ENCODE data around the gene CUL4B. TPM values are rescaled to one million over a fixed set of nuclear protein-coding genes. Genes with fewer than 3 reads are reported as not detected.

CUL4B gene
- total and polyA plus RNA-seq, 2 experiments from 2014 or later = 12.7 to 42.9 TPM

DNA sequence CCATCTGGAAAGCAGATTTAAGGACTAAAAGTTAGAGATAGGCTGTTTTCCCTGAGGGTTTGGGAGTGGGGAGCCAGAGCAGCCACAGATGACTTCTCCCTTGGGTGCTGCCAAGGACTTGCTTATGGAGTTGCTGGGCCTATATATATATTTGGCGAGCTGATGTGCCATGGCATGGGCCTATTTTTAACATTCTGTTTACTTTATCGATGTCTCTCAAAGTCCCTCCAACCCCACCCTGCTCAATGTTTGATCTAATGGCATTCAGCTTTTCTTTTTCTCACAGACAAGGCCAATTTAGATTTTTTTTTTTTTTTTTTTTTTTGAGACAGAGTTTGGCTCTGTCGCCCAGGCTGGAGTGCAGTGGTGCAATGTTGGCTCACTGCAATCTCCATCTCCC lies 6.1 kb upstream of the CUL4B start:
- no peak for DNase-seq (ENCODE audit: low spot score)
- Histone ChIP-seq H3K79me2 (replicated peaks; ENCODE audit: insufficient read depth) (no peaks in the 10 kb centered on the region), H3K4me1 (ENCODE audit: insufficient read depth) (peaks cover 6% of the 10 kb centered on the region), H3K27ac (ENCODE audit: low read depth) (no peak overlapping the region), H3K4me3 (no peak overlapping the region), H2AFZ (no peak overlapping the region), H3F3A (replicated peaks; ENCODE audit: low read depth) (no peaks in the 10 kb centered on the region), H4K20me1 (replicated peaks; ENCODE audit: insufficient read depth) (no peaks in the 10 kb centered on the region), H3K36me3 (ENCODE audit: insufficient read depth) (no peaks in the 10 kb centered on the region), H3K4me2 (no peak overlapping the region), H3K27me3 (ENCODE audit: insufficient read depth) (no peaks in the 10 kb centered on the region), H3K9me2 (ENCODE audit: insufficient read depth) (no peaks in the 10 kb centered on the region)
- no peak for ATAC-seq
- Mint-ChIP-seq H3K27me3 (ENCODE audit: insufficient read depth, low read depth, poor library complexity) (no peaks in the 10 kb centered on the region), H3K36me3 (ENCODE audit: low read depth) (no peaks in the 10 kb centered on the region), H3K4me3 (no peak overlapping the region), H3K9me3 (no peaks in the 10 kb centered on the region), H3K4me1 (peaks cover 5% of the 10 kb centered on the region), H3K27ac (no peak overlapping the region)
- TF ChIP-seq STAT1 (IDR thresholded peaks at IDR 0.05; ENCODE audit: unreplicated experiment) (no peak), ZNF114 (CRISPR knock-in tag; IDR thresholded peaks at IDR 0.05) (no peak), NANOG (IDR thresholded peaks at IDR 0.05; ENCODE audit: borderline replicate concordance) (no peak), ETS1 (IDR thresholded peaks at IDR 0.05) (no peak), POLR2AphosphoS5 (IDR thresholded peaks at IDR 0.05; ENCODE audit: low read depth) (no peak), JUNB (IDR thresholded peaks at IDR 0.05; ENCODE audit: unreplicated experiment) (no peak), EZH2phosphoT487 (IDR thresholded peaks at IDR 0.05; ENCODE audit: unreplicated experiment) (no peak), EZH2 (IDR thresholded peaks at IDR 0.05; ENCODE audit: low read depth, unreplicated experiment) (no peak), CTCF (conservative IDR thresholded peaks at IDR 0.05; ENCODE audit: low read depth in 2 of 2) (no peak), ZNF331 (CRISPR knock-in tag; IDR thresholded peaks at IDR 0.05; ENCODE audit: low read depth) (no peak), CREB1 (CRISPR knock-in tag; IDR thresholded peaks at IDR 0.05; ENCODE audit: low read depth) (no peak)
- TF ChIP-seq, protein P1, sequence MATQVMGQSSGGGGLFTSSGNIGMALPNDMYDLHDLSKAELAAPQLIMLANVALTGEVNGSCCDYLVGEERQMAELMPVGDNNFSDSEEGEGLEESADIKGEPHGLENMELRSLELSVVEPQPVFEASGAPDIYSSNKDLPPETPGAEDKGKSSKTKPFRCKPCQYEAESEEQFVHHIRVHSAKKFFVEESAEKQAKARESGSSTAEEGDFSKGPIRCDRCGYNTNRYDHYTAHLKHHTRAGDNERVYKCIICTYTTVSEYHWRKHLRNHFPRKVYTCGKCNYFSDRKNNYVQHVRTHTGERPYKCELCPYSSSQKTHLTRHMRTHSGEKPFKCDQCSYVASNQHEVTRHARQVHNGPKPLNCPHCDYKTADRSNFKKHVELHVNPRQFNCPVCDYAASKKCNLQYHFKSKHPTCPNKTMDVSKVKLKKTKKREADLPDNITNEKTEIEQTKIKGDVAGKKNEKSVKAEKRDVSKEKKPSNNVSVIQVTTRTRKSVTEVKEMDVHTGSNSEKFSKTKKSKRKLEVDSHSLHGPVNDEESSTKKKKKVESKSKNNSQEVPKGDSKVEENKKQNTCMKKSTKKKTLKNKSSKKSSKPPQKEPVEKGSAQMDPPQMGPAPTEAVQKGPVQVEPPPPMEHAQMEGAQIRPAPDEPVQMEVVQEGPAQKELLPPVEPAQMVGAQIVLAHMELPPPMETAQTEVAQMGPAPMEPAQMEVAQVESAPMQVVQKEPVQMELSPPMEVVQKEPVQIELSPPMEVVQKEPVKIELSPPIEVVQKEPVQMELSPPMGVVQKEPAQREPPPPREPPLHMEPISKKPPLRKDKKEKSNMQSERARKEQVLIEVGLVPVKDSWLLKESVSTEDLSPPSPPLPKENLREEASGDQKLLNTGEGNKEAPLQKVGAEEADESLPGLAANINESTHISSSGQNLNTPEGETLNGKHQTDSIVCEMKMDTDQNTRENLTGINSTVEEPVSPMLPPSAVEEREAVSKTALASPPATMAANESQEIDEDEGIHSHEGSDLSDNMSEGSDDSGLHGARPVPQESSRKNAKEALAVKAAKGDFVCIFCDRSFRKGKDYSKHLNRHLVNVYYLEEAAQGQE (IDR thresholded peaks at IDR 0.05; ENCODE audit: unreplicated experiment) = no peak
- TF ChIP-seq, protein P2, sequence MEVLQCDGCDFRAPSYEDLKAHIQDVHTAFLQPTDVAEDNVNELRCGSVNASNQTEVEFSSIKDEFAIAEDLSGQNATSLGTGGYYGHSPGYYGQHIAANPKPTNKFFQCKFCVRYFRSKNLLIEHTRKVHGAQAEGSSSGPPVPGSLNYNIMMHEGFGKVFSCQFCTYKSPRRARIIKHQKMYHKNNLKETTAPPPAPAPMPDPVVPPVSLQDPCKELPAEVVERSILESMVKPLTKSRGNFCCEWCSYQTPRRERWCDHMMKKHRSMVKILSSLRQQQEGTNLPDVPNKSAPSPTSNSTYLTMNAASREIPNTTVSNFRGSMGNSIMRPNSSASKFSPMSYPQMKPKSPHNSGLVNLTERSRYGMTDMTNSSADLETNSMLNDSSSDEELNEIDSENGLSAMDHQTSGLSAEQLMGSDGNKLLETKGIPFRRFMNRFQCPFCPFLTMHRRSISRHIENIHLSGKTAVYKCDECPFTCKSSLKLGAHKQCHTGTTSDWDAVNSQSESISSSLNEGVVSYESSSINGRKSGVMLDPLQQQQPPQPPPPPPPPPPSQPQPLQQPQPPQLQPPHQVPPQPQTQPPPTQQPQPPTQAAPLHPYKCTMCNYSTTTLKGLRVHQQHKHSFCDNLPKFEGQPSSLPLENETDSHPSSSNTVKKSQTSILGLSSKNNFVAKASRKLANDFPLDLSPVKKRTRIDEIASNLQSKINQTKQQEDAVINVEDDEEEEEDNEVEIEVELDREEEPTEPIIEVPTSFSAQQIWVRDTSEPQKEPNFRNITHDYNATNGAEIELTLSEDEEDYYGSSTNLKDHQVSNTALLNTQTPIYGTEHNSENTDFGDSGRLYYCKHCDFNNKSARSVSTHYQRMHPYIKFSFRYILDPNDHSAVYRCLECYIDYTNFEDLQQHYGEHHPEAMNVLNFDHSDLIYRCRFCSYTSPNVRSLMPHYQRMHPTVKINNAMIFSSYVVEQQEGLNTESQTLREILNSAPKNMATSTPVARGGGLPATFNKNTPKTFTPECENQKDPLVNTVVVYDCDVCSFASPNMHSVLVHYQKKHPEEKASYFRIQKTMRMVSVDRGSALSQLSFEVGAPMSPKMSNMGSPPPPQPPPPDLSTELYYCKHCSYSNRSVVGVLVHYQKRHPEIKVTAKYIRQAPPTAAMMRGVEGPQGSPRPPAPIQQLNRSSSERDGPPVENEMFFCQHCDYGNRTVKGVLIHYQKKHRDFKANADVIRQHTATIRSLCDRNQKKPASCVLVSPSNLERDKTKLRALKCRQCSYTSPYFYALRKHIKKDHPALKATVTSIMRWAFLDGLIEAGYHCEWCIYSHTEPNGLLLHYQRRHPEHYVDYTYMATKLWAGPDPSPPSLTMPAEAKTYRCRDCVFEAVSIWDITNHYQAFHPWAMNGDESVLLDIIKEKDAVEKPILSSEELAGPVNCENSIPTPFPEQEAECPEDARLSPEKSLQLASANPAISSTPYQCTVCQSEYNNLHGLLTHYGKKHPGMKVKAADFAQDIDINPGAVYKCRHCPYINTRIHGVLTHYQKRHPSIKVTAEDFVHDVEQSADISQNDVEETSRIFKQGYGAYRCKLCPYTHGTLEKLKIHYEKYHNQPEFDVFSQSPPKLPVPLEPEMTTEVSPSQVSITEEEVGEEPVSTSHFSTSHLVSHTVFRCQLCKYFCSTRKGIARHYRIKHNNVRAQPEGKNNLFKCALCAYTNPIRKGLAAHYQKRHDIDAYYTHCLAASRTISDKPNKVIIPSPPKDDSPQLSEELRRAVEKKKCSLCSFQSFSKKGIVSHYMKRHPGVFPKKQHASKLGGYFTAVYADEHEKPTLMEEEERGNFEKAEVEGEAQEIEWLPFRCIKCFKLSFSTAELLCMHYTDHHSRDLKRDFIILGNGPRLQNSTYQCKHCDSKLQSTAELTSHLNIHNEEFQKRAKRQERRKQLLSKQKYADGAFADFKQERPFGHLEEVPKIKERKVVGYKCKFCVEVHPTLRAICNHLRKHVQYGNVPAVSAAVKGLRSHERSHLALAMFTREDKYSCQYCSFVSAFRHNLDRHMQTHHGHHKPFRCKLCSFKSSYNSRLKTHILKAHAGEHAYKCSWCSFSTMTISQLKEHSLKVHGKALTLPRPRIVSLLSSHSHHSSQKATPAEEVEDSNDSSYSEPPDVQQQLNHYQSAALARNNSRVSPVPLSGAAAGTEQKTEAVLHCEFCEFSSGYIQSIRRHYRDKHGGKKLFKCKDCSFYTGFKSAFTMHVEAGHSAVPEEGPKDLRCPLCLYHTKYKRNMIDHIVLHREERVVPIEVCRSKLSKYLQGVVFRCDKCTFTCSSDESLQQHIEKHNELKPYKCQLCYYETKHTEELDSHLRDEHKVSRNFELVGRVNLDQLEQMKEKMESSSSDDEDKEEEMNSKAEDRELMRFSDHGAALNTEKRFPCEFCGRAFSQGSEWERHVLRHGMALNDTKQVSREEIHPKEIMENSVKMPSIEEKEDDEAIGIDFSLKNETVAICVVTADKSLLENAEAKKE (CRISPR knock-in tag; IDR thresholded peaks at IDR 0.05) = no peak

Data from GM23338 (cell line).